Brain microvascular endothelial cell (primary cell): ENCODE measurements around the gene TASP1.

ENCODE experiments used
- DNase-seq: peaks from one replicate; pipeline ENCODE4 v3.0.0-alpha.2; 2020
- H3K27ac ChIP-seq: fragments of 250-450 bp; sonication (Bioruptor Pico); 2 replicates; pipeline ENCODE4 v1.5.1; 2020; ENCODE audit warnings: mild to moderate bottlenecking, moderate library complexity
- H3K27me3 ChIP-seq: fragments of 250-450 bp; sonication (Bioruptor Pico); replicated peaks from 2 replicates; pipeline ENCODE4 v1.5.1; 2020; ENCODE audit warnings: mild to moderate bottlenecking
- H3K36me3 ChIP-seq: fragments of 250-450 bp; sonication (Bioruptor Pico); replicated peaks from 2 replicates; pipeline ENCODE4 v1.5.1; 2020; ENCODE audit warnings: mild to moderate bottlenecking
- H3K4me3 ChIP-seq: 2 replicates; pipeline ENCODE4 v1.5.1; 2011; ENCODE audit warnings: low read depth, mild to moderate bottlenecking, control low read depth, low read length, moderate library complexity
- CTCF ChIP-seq: IDR thresholded peaks from 2 replicates; pipeline ENCODE4 v1.5.1; 2011; ENCODE audit warnings: low read depth, mild to moderate bottlenecking, moderate library complexity, low read length, control low read depth, inconsistent platforms; ENCODE audit errors: missing control alignments
- in situ Hi-C: cut with HindIII; loops from 2 replicates; pipeline ENCODE4 v1.10.0; 2017; ENCODE audit warnings: low sequenced_read_pairs, low pct_ligation_motif_present

Gene TASP1

GRCh38 chr20:13535627-13536026, 103.1 kb downstream of the TASP1 start:
- DNase-seq: no peak
- H3K27ac ChIP-seq: no peak overlapping the region
- no peaks in the 10 kb centered on the region for H3K36me3 ChIP-seq
- in situ Hi-C loops: no loop called here
- no peak for TF ChIP-seq CTCF
- no peaks in the 10 kb centered on the region for H3K27me3 ChIP-seq
- H3K4me3 ChIP-seq: no peak overlapping the region

GRCh38 chr20:13533946-13534345, 104.8 kb downstream of the TASP1 start:
- H3K36me3 ChIP-seq: no peaks in the 10 kb centered on the region
- no peaks in the 10 kb centered on the region for H3K27me3 ChIP-seq
- no peak overlapping the region for H3K4me3 ChIP-seq
- no peak overlapping the region for H3K27ac ChIP-seq
- DNase-seq: no peak
- in situ Hi-C loops: no loop called here
- TF ChIP-seq CTCF: no peak

DNA sequence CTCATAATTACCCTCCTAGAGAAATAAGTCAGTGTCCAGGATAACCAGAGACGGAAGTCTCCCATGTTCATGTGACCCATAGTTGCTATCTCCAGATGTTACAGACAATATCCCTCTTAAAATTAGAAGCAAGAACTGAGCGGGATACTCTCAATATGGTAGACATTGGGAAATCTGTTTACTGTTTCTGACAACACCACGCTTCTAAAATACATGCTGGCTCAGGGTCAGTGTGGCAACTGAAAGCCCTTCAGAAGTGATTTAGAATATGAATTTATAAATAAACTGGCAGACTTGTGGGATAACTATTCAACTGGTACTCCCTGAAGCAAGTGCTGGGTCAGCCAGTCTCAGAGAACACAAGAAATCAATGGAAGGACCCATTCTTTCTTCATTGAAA, 108.6 kb downstream of the TASP1 start:
- DNase-seq: no peak
- TF ChIP-seq CTCF: no peak
- in situ Hi-C loops: no loop called here

GRCh38 chr20:13526551-13526950, 112.2 kb downstream of the TASP1 start:
- DNase-seq: peak; percentile 14
- no peaks in the 10 kb centered on the region for H3K27me3 ChIP-seq
- H3K27ac ChIP-seq: no peak overlapping the region
- in situ Hi-C loops: no loop called here
- H3K4me3 ChIP-seq: no peak overlapping the region
- H3K36me3 ChIP-seq: no peaks in the 10 kb centered on the region
- no peak for TF ChIP-seq CTCF

More for the DNA sequence above, 108.6 kb downstream of the TASP1 start:
- Histone ChIP-seq H3K36me3 (no peaks in the 10 kb centered on the region), H3K27me3 (no peaks in the 10 kb centered on the region), H3K4me3 (no peak overlapping the region), H3K27ac (no peak overlapping the region)

GRCh38 chr20:13525225-13525940, 113.3 kb downstream of the TASP1 start:
- DNase-seq: peak; percentile 93
- H3K36me3 ChIP-seq: no peaks in the 10 kb centered on the region
- peak overlapping the region; percentile 60 for H3K27ac ChIP-seq
- in situ Hi-C loops: no loop called here
- no peak overlapping the region for H3K4me3 ChIP-seq
- no peak for TF ChIP-seq CTCF
- no peaks in the 10 kb centered on the region for H3K27me3 ChIP-seq

DNA sequence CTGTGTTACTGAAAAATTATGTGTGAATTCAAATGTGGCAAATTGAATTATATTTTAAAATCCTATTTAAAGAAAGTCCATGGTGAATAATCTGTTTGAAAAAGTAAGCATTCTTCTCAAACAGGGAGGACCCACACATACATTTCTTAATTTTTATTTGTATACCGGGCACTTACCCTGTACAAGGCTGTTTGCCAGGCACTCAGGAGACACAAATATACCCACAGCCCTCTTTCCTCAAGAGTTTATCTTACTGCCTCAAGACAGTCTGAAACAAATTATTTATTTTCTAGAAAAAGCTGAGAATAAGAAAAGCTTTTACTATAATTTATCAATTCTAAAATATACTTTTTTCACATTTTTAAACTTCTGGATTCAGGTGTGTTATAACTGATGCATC, 114.4 kb downstream of the TASP1 start:
- Histone ChIP-seq H3K27ac (peak overlapping the region; percentile 60), H3K27me3 (no peaks in the 10 kb centered on the region), H3K36me3 (no peaks in the 10 kb centered on the region), H3K4me3 (no peak overlapping the region)
- no peak for TF ChIP-seq CTCF
- in situ Hi-C loops: no loop called here
- no peak for DNase-seq
